Measurements from ENCODE around the gene BCAS4.

Gene BCAS4

DNA sequence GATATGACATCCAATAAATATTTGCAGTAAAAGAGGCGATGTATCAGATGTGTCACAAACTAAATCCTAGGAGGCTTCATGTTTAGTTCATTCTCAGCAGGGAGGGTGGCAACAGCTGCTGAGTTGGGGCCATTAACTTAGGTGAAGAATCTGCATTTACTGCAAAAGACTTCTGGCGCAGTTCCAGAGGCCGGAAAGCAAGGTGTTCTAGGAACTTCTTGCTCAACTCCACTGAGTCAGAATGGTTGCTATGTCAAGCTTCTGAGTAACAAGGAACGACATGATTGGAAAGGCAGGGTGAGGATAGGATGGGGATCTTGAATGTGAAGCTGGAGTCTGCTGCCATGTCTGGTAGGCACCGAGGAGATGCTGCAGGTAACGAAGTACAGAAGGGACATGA, 124.7 kb downstream of the BCAS4 start:
- DNase-seq = no peak

DNA sequence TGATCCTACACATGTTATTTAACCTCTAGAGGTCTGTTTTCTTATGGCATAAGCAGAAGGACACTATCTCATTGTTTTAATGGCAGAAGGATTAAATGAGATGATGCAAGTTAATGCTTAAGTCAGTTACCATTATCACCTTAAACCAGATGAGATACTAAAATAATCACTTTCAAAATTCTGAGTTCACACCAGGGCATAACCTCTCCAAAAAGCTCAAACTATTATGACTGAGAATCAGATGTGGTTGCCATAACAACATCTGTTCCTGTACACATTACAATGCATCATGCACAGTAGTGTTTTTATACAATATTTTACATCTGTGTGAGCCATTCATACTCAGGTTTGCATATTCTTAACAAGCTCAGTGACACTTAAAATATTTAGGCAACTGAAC, 126.1 kb downstream of the BCAS4 start:
- no peak for DNase-seq

DNA sequence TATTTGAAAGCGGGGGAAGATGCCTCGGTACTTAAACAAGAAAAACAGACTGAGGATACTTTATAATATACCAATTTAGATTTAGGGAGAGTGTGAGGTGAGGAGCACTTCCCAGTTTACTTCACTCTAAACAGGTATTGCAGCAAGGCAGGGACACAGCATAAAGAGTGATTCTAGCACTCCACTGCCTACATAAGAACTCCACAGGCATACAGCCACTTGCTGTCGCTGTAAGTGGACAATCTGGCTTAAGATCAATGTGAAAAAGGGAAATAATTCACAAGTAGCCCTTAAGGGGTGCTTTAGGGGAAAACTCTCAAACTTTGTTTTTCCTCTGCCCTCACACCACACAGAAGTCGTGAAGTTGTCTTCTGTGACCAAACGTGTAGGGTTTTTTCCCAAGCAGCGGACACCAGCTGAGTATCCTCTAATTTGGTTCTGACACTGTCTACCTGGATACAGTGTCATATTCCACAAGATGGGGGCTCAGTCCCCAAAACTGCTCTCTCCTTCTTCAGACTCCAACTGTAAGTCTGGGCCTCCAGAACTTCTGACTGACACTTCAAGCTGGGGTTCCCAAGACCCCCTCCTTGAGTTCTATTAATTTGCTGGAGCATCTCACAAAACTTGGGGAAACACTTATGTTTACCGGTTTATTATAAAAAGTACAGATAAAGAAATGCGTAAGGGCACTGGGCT, 127.1 kb downstream of the BCAS4 start:
- DNase-seq = no peak

DNA sequence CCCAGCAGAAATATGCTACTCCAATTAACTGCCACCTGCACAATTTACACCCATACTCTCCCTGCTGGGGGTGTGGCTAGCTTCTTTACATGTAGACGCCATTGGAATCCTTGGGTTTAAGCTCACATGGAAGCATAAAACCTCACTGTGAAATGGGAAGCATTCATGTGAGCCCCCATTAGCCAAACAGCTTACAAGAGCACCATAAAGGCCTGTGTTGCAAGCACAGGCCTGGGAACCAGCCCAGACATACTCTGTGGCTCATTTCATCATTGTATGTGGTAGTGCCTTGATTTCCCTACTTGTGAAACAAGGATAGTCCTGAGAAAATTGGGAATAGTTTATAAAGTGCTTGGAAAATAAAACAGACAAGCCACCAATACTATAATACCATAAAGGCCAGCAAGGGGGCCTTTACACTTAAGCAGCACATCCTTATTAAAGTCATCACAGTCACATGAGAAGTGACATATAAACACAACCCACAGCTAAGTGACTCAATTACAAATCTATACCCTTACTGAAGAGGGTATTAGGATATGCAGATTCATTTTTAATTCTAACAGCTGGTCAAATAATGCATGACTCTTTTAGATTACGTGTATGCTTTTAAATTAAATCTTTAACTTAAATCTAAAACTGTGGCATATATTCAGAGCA, 129.5 kb downstream of the BCAS4 start:
- no peak for DNase-seq

DNA sequence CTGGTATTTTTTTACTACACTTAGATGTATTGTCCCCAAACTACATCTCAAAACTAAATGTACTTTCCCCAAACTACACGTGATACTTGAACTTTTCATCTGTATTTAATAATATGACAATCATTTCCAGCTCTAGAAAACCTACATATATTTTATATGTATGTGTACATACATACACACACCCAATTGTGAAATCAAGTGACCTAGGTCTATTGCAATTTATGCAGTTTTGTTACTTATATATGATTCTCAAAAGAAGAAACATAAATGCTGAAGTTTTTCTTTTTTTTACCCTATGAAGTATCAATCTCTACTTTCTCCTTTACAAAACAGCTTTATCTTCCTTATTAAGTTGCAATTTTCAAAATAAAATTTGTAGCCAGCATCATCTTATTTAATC, 131.7 kb downstream of the BCAS4 start:
- DNase-seq = no peak
